COLO668 (cell line): ENCODE results near the gene EIF4E3.

Experiments
- DNase-seq: peaks from one replicate; lab custom pipeline; 2025; ENCODE audit not compliant: unreplicated experiment; lab: John Stamatoyannopoulos, UW

EIF4E3 gene

GRCh38 chr3:71690341-71690841 lies 34.8 kb downstream of the EIF4E3 start:
- DNase-seq: no peak

GRCh38 chr3:71689291-71689690 lies 35.9 kb downstream of the EIF4E3 start:
- no peak for DNase-seq

GRCh38 chr3:71688121-71688520 lies 37.1 kb downstream of the EIF4E3 start:
- DNase-seq: no peak

GRCh38 chr3:71685686-71686085 lies 39.5 kb downstream of the EIF4E3 start:
- DNase-seq: no peak

GRCh38 chr3:71684757-71685386 lies 40.3 kb downstream of the EIF4E3 start:
- DNase-seq: no peak

- DNase-seq: no peak
Measured at GRCh38 chr3:71684046-71684756, 41.0 kb downstream of the EIF4E3 start.

- no peak for DNase-seq
Measured at GRCh38 chr3:71681224-71681668, 44.0 kb downstream of the EIF4E3 start.

- no peak for DNase-seq
Measured at GRCh38 chr3:71680603-71681002, 44.6 kb downstream of the EIF4E3 start.

- no peak for DNase-seq
Measured at GRCh38 chr3:71676931-71677330, 48.3 kb downstream of the EIF4E3 start.

- no peak for DNase-seq
Measured at GRCh38 chr3:71673486-71673885, 51.7 kb downstream of the EIF4E3 start.

GRCh38 chr3:71672807-71673206 lies 52.4 kb downstream of the EIF4E3 start:
- DNase-seq: no peak

GRCh38 chr3:71672340-71672739 lies 52.9 kb downstream of the EIF4E3 start:
- no peak for DNase-seq

- DNase-seq: no peak
Measured at GRCh38 chr3:71671216-71671845, 53.9 kb downstream of the EIF4E3 start.

GRCh38 chr3:71662568-71662967 lies 62.6 kb downstream of the EIF4E3 start:
- DNase-seq: no peak

- no peak for DNase-seq
Measured at GRCh38 chr3:71662056-71662455, 63.1 kb downstream of the EIF4E3 start.

- no peak for DNase-seq
Measured at GRCh38 chr3:71659864-71660591, 65.2 kb downstream of the EIF4E3 start.

- peak; percentile 72 for DNase-seq
Measured at GRCh38 chr3:71657831-71658530, 67.2 kb downstream of the EIF4E3 start.

- DNase-seq: no peak
Measured at GRCh38 chr3:71655061-71655460, 70.1 kb downstream of the EIF4E3 start.

GRCh38 chr3:71653414-71653807 lies 71.8 kb downstream of the EIF4E3 start:
- no peak for DNase-seq

GRCh38 chr3:71652781-71653413 lies 72.3 kb downstream of the EIF4E3 start:
- DNase-seq: peak; percentile 3
